HepG2 (cell line): Measurements from ENCODE around the gene IZUMO4. TPM values are rescaled to one million over a fixed set of nuclear protein-coding genes. Genes with fewer than 3 reads are reported as not detected.

ENCODE experiments used
- CCDC6 ChIP-seq: sonication (generic); formaldehyde crosslinking; IDR thresholded peaks from 2 replicates; pipeline ENCODE4 v1.8.1; 2022; ENCODE audit warnings: mild to moderate bottlenecking, missing genetic modification reagents, moderate library complexity
- DR1 ChIP-seq: sonication (generic); formaldehyde crosslinking; IDR thresholded peaks from 2 replicates; pipeline ENCODE4 v1.8.0; 2021; ENCODE audit warnings: mild to moderate bottlenecking, missing genetic modification reagents, inconsistent platforms
- ETV6 ChIP-seq: sonication (generic); formaldehyde crosslinking; conservative IDR thresholded peaks from 2 replicates; pipeline ENCODE4 v1.4.0; 2020; ENCODE audit warnings: missing genetic modification reagents
- KDM4B ChIP-seq: sonication (generic); formaldehyde crosslinking; IDR thresholded peaks from 2 replicates; pipeline ENCODE4 v1.4.0; 2020; ENCODE audit warnings: missing genetic modification reagents
- KLF11 ChIP-seq: IDR thresholded peaks from 2 replicates; pipeline ENCODE4 v1.6.1; 2016; ENCODE audit warnings: missing compliant biosample characterization
- LCORL ChIP-seq, 2 experiments: fragments of 450-650 bp in 1 of 2; sonication (generic) in 1 of 2; formaldehyde crosslinking in 1 of 2; IDR thresholded peaks; 2 replicates each; pipeline versions ENCODE4 v1.5.0 to v1.6.1; 2017 to 2020; ENCODE audit warnings: antibody characterized with exemption in 1 of 2, missing genetic modification reagents in 1 of 2
- MEIS2 ChIP-seq: sonication (generic); formaldehyde crosslinking; IDR thresholded peaks from 2 replicates; pipeline ENCODE4 v1.9.0; 2021; ENCODE audit warnings: mild to moderate bottlenecking, missing genetic modification reagents
- NFYC ChIP-seq: IDR thresholded peaks from 2 replicates; pipeline ENCODE4 v1.6.1; 2016; ENCODE audit warnings: missing genetic modification reagents, missing compliant biosample characterization
- NR2C2 ChIP-seq: sonication (generic); formaldehyde crosslinking; IDR thresholded peaks from 2 replicates; pipeline ENCODE4 v1.4.0; 2020; ENCODE audit warnings: missing genetic modification reagents, mild to moderate bottlenecking, moderate library complexity, borderline replicate concordance
- PHF21A ChIP-seq: sonication (generic); formaldehyde crosslinking; IDR thresholded peaks from 2 replicates; pipeline ENCODE4 v1.5.0; 2020; ENCODE audit warnings: mild to moderate bottlenecking, missing genetic modification reagents
- REPIN1 ChIP-seq: sonication (generic); formaldehyde crosslinking; IDR thresholded peaks from 2 replicates; pipeline ENCODE4 v1.8.0; 2022; ENCODE audit warnings: missing genetic modification reagents, low read depth, mild to moderate bottlenecking, borderline replicate concordance
- SP4 ChIP-seq: sonication (generic); formaldehyde crosslinking; IDR thresholded peaks from 2 replicates; pipeline ENCODE4 v1.8.1; 2023; ENCODE audit warnings: mild to moderate bottlenecking, missing genetic modification reagents
- TP53 ChIP-seq: sonication (generic); formaldehyde crosslinking; conservative IDR thresholded peaks from 2 replicates; pipeline ENCODE4 v1.4.0; 2020; ENCODE audit warnings: missing genetic modification reagents
- ZFP36 ChIP-seq: fragments of 150-350 bp; IDR thresholded peaks from 2 replicates; pipeline ENCODE4 v1.6.1; 2018; ENCODE audit warnings: borderline replicate concordance, low read length, low read depth; ENCODE audit not compliant: partially characterized antibody
- ZFX ChIP-seq: sonication (generic); formaldehyde crosslinking; IDR thresholded peaks from 2 replicates; pipeline ENCODE4 v1.4.0; 2020; ENCODE audit warnings: mild to moderate bottlenecking, low read depth, missing genetic modification reagents, moderate library complexity
- ZNF10 ChIP-seq: sonication (generic); formaldehyde crosslinking; IDR thresholded peaks from 2 replicates; pipeline ENCODE4 v1.4.0; 2020; ENCODE audit warnings: mild to moderate bottlenecking, low read depth, missing genetic modification reagents, borderline replicate concordance
- ZNF20 ChIP-seq: sonication (generic); formaldehyde crosslinking; IDR thresholded peaks from 2 replicates; pipeline ENCODE4 v1.4.0; 2020; ENCODE audit warnings: mild to moderate bottlenecking, moderate library complexity, missing genetic modification reagents
- ZNF33B ChIP-seq: sonication (generic); formaldehyde crosslinking; IDR thresholded peaks from 2 replicates; pipeline ENCODE4 v1.5.1; 2020; ENCODE audit warnings: mild to moderate bottlenecking, missing genetic modification reagents
- ZNF501 ChIP-seq: sonication (generic); formaldehyde crosslinking; IDR thresholded peaks from 2 replicates; pipeline ENCODE4 v1.5.1; 2020; ENCODE audit warnings: mild to moderate bottlenecking, moderate library complexity, missing genetic modification reagents
- polyA plus RNA-seq, 8 experiments: library from polyadenylated mRNA; depleted of rRNA in 3 of 8; stranded (reverse) in 7 of 8; unstranded in 1 of 8; fragments of >200 nt; fragmentation: Illumina TruSeq in 4 of 8; extraction: Trizol in 4 of 8; gene quantifications; 2 replicates each; pipeline versions ENCODE4 v1.2.1 to v1.2.3, GENCODE V29; 2011 to 2016; ENCODE audit warnings: low read depth in 4 of 8, missing spikeins in 1 of 8, mixed read lengths in 1 of 8; ENCODE audit not compliant: insufficient read depth in 1 of 8
- total RNA-seq, 5 experiments: library from RNA; depleted of rRNA; stranded (reverse); fragments of >200 nt; fragmentation: Illumina TruSeq; extraction: Trizol; gene quantifications; 2 replicates each; pipeline ENCODE4 v1.2.3, GENCODE V29; 2016; ENCODE audit warnings: low read depth in 1 of 5
- TF ChIP-seq, protein P1 (sequence below): sonication (generic); formaldehyde crosslinking; IDR thresholded peaks from 2 replicates; pipeline ENCODE4 v1.9.0; 2021; ENCODE audit warnings: missing genetic modification reagents, borderline replicate concordance
- TF ChIP-seq, protein P2 (sequence below): sonication (generic); formaldehyde crosslinking; IDR thresholded peaks from 2 replicates; pipeline ENCODE4 v1.4.0; 2020; ENCODE audit warnings: missing genetic modification reagents
- TF ChIP-seq, protein P3 (sequence below): sonication (generic); formaldehyde crosslinking; IDR thresholded peaks from 2 replicates; pipeline ENCODE4 v1.5.0; 2020; ENCODE audit warnings: mild to moderate bottlenecking, missing genetic modification reagents, borderline replicate concordance

IZUMO4 gene
- total and polyA plus RNA-seq, 2 of the 13 experiments (the other 11 are each of a cell fraction or from before 2014, with no cell fraction given) = 0.77 to 3.9 TPM

DNA sequence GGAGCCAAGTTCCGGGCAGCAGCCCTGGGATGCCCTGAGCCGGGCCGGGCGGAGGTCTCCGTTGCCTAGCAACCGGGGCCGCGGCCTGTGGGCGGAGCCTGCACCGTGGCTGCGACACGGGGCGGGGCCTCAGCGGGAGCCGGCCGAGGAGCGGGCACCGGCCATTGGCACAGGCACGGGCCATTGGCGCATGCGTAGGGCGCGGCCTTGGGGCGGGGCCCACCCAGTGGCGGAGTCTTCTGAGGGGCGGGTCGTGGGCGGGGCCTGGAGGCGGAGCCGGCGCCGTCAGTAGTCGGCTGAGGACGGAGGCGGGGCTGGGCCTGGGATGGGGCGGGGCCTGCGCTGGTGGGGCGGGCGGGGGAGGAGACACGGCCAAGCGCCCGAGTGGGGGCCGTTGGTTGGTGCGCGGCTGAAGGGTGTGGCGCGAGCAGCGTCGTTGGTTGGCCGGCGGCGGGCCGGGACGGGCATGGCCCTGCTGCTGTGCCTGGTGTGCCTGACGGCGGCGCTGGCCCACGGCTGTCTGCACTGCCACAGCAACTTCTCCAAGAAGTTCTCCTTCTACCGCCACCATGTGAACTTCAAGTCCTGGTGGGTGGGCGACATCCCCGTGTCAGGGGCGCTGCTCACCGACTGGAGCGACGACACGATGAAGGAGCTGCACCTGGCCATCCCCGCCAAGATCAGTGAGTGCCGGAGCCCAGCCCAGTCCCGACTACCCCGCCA lies at the start of gene IZUMO4 (continued):
- TF ChIP-seq, protein P1, sequence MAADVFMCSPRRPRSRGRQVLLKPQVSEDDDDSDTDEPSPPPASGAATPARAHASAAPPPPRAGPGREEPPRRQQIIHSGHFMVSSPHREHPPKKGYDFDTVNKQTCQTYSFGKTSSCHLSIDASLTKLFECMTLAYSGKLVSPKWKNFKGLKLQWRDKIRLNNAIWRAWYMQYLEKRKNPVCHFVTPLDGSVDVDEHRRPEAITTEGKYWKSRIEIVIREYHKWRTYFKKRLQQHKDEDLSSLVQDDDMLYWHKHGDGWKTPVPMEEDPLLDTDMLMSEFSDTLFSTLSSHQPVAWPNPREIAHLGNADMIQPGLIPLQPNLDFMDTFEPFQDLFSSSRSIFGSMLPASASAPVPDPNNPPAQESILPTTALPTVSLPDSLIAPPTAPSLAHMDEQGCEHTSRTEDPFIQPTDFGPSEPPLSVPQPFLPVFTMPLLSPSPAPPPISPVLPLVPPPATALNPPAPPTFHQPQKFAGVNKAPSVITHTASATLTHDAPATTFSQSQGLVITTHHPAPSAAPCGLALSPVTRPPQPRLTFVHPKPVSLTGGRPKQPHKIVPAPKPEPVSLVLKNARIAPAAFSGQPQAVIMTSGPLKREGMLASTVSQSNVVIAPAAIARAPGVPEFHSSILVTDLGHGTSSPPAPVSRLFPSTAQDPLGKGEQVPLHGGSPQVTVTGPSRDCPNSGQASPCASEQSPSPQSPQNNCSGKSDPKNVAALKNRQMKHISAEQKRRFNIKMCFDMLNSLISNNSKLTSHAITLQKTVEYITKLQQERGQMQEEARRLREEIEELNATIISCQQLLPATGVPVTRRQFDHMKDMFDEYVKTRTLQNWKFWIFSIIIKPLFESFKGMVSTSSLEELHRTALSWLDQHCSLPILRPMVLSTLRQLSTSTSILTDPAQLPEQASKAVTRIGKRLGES (CRISPR knock-in tag) = no peak
- TF ChIP-seq, protein P2, sequence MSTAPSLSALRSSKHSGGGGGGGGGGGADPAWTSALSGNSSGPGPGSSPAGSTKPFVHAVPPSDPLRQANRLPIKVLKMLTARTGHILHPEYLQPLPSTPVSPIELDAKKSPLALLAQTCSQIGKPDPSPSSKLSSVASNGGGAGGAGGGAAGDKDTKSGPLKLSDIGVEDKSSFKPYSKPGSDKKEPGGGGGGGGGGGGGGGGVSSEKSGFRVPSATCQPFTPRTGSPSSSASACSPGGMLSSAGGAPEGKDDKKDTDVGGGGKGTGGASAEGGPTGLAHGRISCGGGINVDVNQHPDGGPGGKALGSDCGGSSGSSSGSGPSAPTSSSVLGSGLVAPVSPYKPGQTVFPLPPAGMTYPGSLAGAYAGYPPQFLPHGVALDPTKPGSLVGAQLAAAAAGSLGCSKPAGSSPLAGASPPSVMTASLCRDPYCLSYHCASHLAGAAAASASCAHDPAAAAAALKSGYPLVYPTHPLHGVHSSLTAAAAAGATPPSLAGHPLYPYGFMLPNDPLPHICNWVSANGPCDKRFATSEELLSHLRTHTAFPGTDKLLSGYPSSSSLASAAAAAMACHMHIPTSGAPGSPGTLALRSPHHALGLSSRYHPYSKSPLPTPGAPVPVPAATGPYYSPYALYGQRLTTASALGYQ = no peak; the same call in 1 of the 2 replicates
- TF ChIP-seq ZNF20 (no peak), SP4 (CRISPR knock-in tag) (peak; percentile 66; the same call in 1 of the 2 replicates), NR2C2 (CRISPR knock-in tag) (peak; percentile 28; the same call in 1 of the 2 replicates), TP53 (no peak), NFYC (CRISPR knock-in tag) (peak; percentile 70), MEIS2 (CRISPR knock-in tag) (0 out of 2 replicates have a peak, but pooled peaks have one; percentile 36), REPIN1 (0 out of 2 replicates have a peak, but pooled peaks have one; percentile 14), KDM4B (0 out of 2 replicates have a peak, but pooled peaks have one; percentile 23), ZNF501 (CRISPR knock-in tag) (0 out of 2 replicates have a peak, but pooled peaks have one; percentile 9), ZFX (CRISPR knock-in tag) (peak; percentile 9; the same call in 1 of the 2 replicates), PHF21A (CRISPR knock-in tag) (0 out of 2 replicates have a peak, but pooled peaks have one; percentile 42), ZNF33B (no peak), DR1 (CRISPR knock-in tag) (peak; percentile 82; the same call in 1 of the 2 replicates), ZNF10 (CRISPR knock-in tag) (no peak), CCDC6 (0 out of 2 replicates have a peak, but pooled peaks have one; percentile 22), KLF11 (CRISPR knock-in tag) (peak; percentile 66; the same call in 1 of the 2 replicates), ZFP36 (no peak), ETV6 (CRISPR knock-in tag) (0 out of 2 replicates have a peak, but pooled peaks have one; percentile 0), LCORL (IDR thresholded peaks at IDR 0.05) (no peak), LCORL (CRISPR knock-in tag; IDR thresholded peaks at IDR 0.05) (0 out of 2 replicates have a peak, but pooled peaks have one; percentile 28)
- TF ChIP-seq, protein P3, sequence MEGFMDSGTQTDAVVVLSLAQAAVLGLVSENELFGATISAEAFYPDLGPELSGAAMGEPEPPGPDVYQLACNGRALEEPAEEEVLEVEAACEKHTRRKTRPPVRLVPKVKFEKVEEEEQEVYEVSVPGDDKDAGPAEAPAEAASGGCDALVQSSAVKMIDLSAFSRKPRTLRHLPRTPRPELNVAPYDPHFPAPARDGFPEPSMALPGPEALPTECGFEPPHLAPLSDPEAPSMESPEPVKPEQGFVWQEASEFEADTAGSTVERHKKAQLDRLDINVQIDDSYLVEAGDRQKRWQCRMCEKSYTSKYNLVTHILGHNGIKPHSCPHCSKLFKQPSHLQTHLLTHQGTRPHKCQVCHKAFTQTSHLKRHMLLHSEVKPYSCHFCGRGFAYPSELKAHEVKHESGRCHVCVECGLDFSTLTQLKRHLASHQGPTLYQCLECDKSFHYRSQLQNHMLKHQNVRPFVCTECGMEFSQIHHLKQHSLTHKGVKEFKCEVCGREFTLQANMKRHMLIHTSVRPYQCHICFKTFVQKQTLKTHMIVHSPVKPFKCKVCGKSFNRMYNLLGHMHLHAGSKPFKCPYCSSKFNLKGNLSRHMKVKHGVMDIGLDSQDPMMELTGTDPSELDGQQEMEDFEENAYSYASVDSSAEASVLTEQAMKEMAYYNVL (CRISPR knock-in tag) = no peak
